Inferior parietal cortex (tissue), 1 donor: ENCODE data around the gene TRIM65.
A peak's percentile ranks its signal among the peaks of the same experiment; 100 is the strongest.
"Not testable (repeated sequence)": the region's sequence is repeated elsewhere in the genome, so short reads cannot be mapped to it uniquely, and the experiment has no call there.

Experiments
- DNase-seq: peaks from one replicate; pipeline ENCODE4 v3.0.0-alpha.2; 2016; ENCODE audit errors: extremely low spot score

TRIM65 gene

DNA sequence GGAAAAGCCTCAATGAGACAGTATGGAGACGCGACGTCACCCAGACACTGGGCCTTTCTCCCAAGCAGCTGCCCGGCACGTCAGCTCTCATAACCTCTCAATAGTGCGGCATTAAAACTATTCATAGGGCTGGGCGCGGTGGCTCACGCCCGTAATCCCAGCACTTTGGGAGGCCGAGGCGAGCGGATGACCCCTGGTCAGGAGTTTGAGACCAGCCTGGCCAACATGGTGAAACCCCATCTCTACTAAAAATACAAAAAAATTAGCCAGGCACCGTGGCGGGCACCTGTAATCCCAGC lies 45.1 kb downstream of the TRIM65 start:
- DNase-seq: not testable (repeated sequence)

DNA sequence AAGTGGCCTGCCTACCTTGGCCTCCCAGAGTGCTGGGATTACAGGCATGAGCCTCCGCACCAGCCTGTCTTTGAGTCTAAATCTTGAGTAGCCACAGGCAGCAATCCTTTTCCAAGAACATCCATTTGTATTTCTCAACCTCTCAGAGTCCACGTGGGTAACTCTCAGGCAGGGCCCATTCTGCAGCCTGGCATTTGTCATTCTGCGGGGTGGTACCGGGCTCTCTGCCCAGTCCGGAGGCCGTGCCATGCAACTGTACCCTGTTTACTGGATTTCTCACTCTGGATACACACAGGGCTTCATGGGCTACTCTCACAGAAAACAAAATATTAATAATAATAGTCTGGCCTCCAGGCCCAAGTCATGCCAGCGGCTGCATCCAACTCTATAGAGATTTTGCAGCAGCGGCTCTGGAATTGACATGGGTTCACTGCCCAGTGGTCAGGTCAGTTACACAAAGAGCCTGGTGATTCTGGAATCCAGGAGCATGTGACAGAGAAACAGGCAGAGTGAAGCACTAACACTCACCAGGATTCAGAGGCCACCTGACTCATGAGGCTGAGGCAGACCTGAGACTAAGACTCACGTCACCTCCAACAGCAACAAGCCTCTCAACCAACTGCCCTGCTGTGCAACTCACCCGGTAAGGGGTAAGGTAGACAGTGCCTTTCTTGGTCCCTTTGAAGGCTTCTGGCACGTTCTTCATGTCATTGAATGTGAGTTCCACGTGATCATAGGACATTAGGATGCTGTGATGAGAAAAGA lies 45.6 kb downstream of the TRIM65 start:
- no peak for DNase-seq

DNA sequence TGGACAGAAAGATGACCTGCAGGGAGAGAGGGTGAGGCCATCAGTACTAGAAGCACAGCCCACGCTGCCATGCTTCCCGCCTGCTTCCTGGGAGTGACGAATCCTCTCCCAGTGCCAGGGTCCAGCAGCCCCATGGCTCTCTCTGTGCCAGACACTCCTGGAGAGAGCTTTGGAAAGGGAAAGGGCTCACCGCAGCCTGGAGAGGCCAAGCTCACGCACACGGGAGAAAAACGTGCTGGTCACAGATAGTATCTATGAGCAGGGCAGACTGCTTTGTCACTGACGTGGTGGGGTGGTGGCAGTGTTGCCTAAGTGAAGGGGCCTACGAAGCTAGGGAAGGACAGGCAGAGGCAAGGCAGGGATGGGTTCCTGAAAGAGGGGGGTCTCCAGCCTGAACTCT lies 47.0 kb downstream of the TRIM65 start:
- no peak for DNase-seq

DNA sequence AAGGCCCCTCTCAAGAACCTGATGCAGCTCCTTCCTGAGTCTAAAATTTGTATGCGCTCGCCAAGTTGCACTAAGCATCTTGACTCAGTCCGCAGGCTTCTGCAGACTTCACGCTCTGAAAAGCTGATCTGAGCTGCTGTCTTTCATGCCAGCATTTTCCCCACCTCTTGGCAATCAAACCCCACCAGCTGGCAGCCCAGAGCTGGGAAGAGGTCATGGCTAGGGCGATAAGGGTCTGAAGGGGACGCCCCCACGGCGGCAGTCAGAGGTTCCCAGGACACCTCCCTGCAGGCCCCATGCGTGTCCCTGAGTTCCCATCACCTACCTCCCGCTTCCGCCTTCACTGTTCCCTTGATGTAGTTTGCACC lies 47.5 kb downstream of the TRIM65 start:
- no peak for DNase-seq

DNA sequence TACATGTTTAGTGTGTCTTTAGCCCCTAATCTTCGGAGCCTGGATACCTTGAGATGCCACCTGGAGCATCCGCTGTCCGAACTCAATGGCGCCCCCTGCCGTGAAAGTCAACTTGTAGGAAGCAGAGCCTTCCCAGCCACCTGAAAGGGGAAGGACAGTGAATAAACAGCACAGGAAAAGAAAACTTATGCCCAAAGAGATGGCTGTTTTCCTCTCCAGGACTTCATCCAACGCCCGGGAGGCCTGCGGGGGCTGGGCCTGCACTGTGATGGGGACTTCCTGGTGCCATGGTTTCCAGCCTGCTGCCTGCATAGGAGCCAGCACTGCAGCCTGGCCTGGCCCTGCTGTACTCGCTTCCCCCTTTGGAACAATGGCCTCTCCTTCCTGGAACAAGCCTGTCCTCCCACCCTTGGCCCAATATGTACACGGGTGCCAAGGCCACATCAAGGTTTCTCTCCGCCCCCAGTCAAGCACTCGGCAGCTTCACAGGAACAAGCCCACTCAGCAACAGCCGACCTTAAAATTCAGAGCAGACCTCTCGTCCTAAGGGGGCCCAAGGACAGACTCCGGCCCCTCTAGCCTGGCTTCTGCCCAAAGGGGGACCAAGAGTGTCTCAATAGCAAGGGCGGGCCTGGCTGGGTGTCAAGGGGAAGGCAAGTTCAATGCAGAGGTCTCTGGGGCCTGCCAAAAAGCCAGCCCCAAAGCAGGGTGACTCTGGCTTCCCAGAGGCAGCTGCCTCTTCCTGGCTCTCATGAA lies 48.0 kb downstream of the TRIM65 start:
- peak; percentile 63 for DNase-seq

GRCh38 chr17:75847614-75848522 lies 48.9 kb downstream of the TRIM65 start:
- no peak for DNase-seq

- no peak for DNase-seq
Observed at GRCh38 chr17:75846692-75847613, 49.8 kb downstream of the TRIM65 start.

DNA sequence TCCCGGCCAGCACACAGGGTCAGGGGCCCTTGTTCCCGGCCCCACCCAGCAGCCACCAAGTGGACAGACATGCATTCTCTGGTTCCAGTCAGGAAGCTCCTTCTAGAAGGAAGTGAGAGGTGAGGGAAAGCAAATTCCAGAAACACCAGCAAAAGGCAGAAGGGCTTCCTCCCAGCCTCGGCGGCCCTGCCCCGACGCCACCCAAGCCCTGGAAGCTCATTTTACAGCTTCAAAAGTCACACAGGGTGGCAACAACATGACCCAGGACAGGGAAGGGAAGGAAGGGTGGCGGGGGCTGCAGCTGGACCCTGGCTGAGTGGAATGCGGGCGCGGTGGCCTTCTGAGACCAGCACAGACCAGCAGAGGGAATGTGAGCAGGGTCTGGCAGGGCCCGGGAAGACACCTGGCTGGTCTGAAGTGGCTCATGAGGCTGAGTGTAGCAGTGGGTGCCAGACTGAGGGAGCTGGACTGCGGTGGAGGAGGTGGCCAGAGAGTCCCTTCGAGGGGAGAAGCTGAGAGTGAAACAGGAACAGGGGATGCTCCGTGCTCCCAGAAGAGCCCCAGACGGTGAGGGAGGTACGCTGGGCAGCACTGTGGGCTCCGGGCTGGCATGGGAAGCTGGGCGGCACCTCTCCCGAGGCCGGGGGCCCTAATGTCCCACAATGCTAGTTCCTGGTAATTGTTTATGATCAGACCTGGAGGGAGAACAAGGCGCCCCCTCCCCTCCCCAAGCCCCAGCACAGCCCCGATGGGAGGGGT lies 50.6 kb downstream of the TRIM65 start:
- no peak for DNase-seq

DNA sequence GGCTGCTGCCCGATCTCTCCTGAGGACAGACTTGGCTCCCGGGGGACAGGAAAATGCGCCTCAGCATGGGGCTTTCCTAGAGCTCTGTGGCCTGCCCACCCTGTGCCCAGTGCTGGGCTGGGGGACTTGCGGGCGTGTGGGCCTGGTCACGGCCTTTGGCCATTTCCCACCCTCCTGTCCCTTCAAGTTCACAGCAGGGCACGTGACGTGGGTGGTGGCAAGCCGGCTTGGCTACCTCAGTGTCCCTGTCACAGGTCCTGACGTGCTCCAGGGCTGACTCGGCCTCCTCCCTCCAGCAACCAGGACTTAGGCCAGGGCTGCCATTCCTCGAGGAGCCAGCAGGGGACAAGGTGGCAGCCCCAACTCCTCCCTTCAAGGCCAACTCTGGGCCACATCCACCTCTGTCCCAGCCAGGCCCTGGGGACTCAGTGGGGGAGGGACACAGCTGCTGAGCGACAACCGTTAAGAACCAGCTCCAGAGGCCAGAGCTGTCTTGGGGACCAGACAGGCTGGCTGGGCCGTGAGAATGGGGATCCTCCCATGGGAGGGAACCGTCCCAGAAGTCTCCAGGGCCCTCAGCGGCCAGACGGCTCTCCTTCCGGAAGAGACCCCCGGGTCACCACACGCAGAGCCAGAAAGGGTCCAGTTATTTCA lies 51.6 kb downstream of the TRIM65 start:
- DNase-seq: no peak

DNA sequence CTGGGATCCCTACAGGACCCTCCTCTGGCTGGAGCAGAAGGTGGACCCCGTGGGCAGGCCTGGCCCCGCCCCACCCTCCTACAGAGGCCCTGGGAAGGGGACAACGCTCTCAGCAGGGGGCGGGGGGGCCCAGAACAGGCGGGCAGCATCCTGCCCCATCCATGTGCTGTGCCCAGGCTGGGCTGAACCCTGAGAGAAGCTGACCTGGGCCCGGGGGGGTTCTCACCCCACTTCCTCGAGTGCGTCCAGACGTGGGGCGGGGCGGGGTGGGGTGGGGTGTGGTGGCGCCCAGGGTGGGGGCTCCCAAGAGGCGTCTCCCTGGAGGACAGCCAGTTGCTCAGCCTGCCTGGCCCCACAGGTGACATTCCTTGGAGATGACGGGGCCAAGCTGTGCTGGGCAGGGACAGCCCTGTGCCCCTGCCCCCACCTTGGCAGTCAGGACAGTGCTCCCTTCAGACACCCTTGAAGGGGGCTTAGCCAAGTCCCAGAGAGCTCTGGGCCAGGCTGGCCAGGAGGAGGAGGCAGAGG lies 52.2 kb downstream of the TRIM65 start:
- DNase-seq: no peak

GRCh38 chr17:75843577-75844529 lies 52.9 kb downstream of the TRIM65 start, which contains the start of gene UNC13D:
Gene UNC13D, minus strand, starts transcription at chr17:75844404. Its CDS starts 67 bp downstream, at chr17:75844337.
- DNase-seq: no peak

DNA sequence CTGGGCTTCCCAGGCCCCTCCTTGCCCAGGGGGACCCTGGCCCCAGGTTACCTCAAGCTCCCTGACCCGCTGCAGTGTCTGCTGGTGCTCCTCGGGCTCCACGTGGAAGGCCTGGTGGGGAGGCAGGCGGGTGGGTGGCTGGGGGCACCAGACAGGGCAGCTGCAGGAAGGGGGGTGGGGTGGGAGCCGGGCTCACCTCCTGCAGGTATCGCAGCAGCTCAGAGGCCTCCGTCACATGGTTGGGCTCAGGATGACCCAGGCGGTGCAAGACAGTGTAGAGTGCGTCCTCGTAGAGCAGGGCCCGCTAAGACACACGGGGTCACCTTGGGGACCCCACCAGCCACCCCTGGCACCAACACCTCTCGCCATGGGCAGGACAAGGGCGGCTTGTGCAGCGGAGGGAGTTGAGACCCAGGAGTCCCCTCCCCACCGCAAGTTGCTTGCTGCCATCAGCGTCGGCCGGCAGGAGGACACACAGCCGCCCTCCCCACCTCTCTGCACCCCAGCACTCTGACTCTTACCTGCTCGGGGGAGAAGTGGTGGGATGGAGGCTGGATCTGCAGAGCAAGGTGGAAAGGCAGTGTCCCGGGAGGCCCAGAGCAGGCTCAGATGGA lies 53.7 kb downstream of the TRIM65 start:
- no peak for DNase-seq

DNA sequence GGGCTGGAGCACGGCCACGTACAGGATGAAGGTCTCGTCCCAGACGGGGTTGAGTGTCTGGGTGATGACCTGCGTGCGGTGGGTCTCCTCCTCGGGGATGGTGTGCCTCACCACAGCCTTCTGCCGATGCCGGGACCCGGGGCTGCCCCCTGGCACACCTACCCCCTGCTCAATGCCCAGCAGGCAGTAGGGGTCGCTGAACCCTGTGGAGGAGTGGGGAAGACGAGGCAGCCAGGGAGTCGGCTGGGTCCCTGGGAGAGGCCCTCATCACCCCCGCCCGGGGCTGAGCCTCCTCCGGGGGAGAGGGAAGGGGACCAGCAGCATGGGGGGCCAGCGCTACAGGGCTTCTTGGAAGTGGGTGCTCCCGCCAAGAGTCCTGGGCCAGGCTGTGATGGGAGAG lies 54.3 kb downstream of the TRIM65 start:
- no peak for DNase-seq

- no peak for DNase-seq
Observed at GRCh38 chr17:75840799-75841164, 56.0 kb downstream of the TRIM65 start.

- DNase-seq: no peak
Observed at GRCh38 chr17:75839942-75840798, 56.6 kb downstream of the TRIM65 start.
